ENCODE data around the gene ARG2. TPM values are rescaled to one million over a fixed set of nuclear protein-coding genes. Genes with fewer than 3 reads are reported as not detected.
A peak's percentile ranks its signal among the peaks of the same experiment; 100 is the strongest.

Gene ARG2
- polyA plus RNA-seq, 1 donor: 2.3 TPM

DNA sequence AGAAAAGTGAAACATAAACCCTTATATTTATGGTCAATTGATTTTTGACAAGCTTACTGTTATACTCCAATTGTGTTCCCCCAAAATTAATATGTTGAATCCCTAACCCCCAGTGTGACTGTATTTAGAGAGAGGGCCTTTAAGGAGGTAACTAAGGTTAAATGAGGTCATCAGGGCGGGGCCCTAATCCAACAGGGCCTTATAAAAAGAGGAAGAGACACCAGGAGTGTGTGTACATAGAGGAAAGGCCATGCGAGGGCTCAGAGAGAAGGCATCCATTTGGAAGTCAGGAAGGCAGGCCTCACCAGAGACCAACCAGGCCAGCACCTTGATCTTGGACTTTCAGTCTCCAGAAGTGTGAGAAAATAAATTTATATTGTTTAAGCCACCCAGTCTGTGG lies 61.2 kb downstream of the ARG2 start:
- DNase-seq (ENCODE audit: low read depth): no peak

DNA sequence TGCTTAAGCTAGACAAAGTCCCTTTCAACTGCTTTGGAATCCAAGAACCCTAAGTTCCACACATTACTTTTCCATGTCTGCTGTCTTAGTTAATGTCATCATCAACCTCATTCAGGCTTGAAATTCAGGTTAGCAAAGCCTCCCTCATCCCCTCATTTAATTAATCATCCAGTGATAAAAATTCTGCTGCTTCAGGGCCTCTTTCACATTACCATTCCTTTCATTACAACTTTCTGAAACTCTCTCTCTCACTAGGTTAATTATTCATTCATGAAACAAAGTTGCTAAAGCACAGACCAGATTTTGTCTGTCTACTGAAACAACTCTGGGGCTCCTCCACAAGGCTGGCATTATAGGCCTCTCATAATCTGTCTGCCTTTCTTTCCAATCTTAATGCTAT lies 64.1 kb downstream of the ARG2 start:
- no peak for DNase-seq (ENCODE audit: low read depth)

DNA sequence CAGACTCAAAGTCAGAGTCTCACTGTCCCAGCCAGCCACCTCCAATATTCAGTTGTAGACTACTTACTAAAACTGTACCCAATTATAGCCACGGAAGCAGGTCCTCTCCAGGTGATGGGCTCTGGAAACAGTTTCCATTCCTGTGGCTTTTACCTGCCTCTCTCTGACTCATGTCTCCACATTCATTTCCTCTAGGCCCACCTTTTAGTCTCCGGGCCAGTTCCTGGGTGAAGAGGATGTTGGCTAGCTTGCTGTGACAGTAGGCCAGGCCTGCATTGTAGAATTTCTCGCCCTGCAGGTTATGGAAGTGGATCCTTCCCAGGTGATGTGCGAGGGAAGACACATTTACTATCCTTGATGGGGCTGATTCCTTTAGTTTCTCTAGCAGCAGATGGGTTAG lies 70.3 kb downstream of the ARG2 start:
- no peak for DNase-seq (ENCODE audit: low read depth)

DNA sequence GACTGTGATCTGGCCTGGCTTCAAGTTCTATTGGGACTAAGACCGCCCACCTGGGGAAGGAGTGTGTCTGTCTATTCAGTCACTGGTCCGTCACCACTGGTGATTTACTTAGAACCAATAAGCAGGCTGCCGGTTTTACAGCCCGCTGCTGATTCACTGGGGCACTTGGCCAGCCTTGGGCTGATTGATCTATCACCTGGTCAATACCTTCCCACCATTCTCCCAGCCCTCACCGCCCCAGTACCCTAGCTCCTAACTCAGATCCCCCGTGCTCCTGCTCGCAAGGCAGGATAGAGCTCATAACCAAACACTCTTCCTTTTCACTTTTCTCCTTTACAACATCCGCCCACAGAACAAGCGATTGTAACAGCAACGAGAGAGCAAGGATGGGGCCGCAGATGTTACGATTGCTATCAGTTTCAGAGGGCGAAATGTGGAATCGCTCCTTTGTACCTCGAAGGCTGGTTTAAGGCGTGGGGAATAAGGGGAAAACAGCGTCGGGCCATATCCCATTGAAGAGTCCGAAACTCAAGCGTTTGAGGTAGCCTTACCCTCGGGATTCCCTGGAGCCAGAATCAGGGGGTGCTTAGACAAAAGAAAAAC lies 75.2 kb downstream of the ARG2 start:
- peak; percentile 67 for DNase-seq (ENCODE audit: low read depth)

DNA sequence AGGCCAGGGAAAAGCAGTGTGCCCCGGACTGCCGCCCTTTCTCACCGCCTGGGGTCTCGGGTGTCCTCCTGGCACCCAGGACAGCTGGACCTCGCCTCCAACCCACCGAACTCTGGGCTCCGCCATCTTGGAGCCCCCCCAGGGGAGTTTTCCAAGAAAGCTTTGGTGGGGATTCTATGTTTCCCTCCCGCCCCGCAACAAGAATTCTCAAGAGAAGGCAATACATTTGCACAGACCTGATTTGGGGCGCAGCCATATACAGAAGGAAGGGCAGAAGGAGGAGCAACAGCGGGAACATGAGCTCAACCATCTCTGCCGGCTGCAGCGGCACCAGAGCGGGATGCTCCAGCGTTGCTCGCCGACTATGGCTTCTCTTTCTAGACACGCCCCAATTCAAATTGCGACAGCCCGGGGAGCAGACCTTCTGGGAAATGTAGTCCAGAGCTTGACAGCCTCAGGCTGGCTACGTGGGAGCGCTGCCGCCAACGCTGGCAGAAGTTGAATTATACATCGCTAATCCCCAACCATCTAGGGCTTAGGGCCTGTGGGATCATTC lies 75.8 kb downstream of the ARG2 start, which contains the start of gene RDH11:
Gene RDH11, minus strand, starts transcription at position 371 of the 556 bp plus-strand sequence. Its CDS starts 61 bp downstream, at position 310.
- peak; percentile 72 for DNase-seq (ENCODE audit: low read depth)

DNA sequence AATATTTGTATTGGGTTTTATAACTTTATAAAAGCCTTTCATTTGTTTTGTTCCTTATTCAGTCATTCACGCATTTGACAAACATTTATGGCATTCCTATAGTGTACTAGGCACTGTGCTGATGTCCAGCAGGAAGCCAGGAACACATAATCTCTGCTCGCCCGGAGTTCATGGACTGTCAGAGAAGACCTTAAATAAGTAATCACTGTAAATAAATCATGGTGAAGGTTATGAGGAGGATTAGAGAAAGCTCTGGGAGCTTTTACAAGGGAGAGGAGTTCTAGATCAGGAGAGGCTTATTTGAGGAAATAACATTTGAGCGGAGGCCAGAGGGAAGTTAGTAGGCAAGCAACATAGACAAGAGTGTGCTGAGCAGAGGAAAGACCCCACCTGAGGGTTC lies 77.3 kb downstream of the ARG2 start:
- DNase-seq (ENCODE audit: low read depth): no peak

DNA sequence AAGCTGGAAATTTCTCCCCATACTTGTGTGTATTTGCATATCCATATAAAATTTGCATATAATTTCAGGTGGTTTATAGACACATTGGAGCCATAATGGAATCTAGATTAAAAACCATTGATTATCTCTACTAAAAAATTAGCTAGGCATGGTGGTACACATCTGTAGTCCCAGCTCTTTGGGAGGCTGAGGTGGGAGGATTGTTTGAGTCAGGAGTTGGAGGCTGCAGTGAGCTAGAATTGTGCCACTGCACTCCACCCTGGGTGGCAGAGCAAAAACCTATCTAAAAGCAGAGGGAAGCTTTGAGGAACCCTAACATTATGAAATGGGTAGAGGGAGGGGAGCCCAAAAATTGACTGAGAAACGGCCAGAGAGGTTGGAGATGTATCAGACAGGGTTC lies 78.5 kb downstream of the ARG2 start:
- no peak for DNase-seq (ENCODE audit: low read depth)

Other genes starting within 250 kb of the ARG2 start
- gene PLEK2, start 207.8 kb upstream of the ARG2 start, polyA plus RNA-seq (ENCODE audit: insufficient read length): 0.89 TPM
- 0.39 TPM for gene TMEM229B, start 131.2 kb upstream of the ARG2 start, polyA plus RNA-seq (ENCODE audit: insufficient read length)
- 1.7 TPM for gene PLEKHH1, start 86.6 kb upstream of the ARG2 start, polyA plus RNA-seq (ENCODE audit: insufficient read length)
- 12.8 TPM for gene PIGH, start 19.7 kb upstream of the ARG2 start, polyA plus RNA-seq (ENCODE audit: insufficient read length)
- gene VTI1B, start 54.7 kb downstream of the ARG2 start, polyA plus RNA-seq (ENCODE audit: insufficient read length): 79.0 TPM
- 39.4 TPM for gene RDH11, start 75.8 kb downstream of the ARG2 start, polyA plus RNA-seq (ENCODE audit: insufficient read length)
- 0.43 TPM for gene RDH12, start 82.0 kb downstream of the ARG2 start, polyA plus RNA-seq (ENCODE audit: insufficient read length)
- 12.8 TPM for gene ZFYVE26, start 196.7 kb downstream of the ARG2 start, polyA plus RNA-seq (ENCODE audit: insufficient read length)
- gene RAD51B, start 199.9 kb downstream of the ARG2 start, polyA plus RNA-seq (ENCODE audit: insufficient read length): 7.3 TPM

Measured in forelimb muscle (tissue), 1 donor.